Keratinocyte (primary cell): ENCODE results near the gene NPIPB8. TPM values are rescaled to one million over a fixed set of nuclear protein-coding genes. Genes with fewer than 3 reads are reported as not detected.
"Not testable (repeated sequence)": the region's sequence is repeated elsewhere in the genome, so short reads cannot be mapped to it uniquely, and the experiment has no call there.

Experiments used
- DNase-seq: peaks from one replicate; pipeline ENCODE4 v3.0.0-alpha.2; 2011; ENCODE audit warnings: low read depth, missing footprints, low spot score
- FAIRE-seq: peaks from 2 replicates; lab custom pipeline; 2011; peaks lifted over from hg19 to GRCh38; lab: Jason Lieb, UNC
- H2AFZ ChIP-seq: 2 replicates; pipeline ENCODE4 v1.6.0; 2012; ENCODE audit warnings: low read length, control low read depth, inconsistent platforms; ENCODE audit not compliant: control insufficient read depth
- H3K27ac ChIP-seq: 2 replicates; pipeline ENCODE4 v1.5.1; 2011; ENCODE audit warnings: low read length; ENCODE audit not compliant: control insufficient read depth, insufficient read depth
- H3K27me3 ChIP-seq: 3 replicates; pipeline ENCODE4 v1.6.0; 2011; ENCODE audit warnings: low read length; ENCODE audit not compliant: control insufficient read depth, insufficient read depth; ENCODE audit errors: extremely low read depth
- H3K36me3 ChIP-seq, 2 experiments: 2 replicates in 1 of 2; 3 replicates in 1 of 2; pipeline ENCODE4 v1.5.1; 2011; ENCODE audit warnings: low read length in 2 of 2, mild to moderate bottlenecking in 1 of 2; ENCODE audit not compliant: control insufficient read depth in 2 of 2, insufficient read depth in 2 of 2; ENCODE audit errors: extremely low read depth in 1 of 2
- H3K4me1 ChIP-seq: 3 replicates; pipeline ENCODE4 v1.5.1; 2011; ENCODE audit warnings: low read length; ENCODE audit not compliant: control insufficient read depth, insufficient read depth; ENCODE audit errors: extremely low read depth
- H3K4me2 ChIP-seq: 3 replicates; pipeline ENCODE4 v1.6.0; 2011; ENCODE audit warnings: low read depth, low read length; ENCODE audit not compliant: control insufficient read depth, insufficient read depth; ENCODE audit errors: extremely low read depth
- H3K4me3 ChIP-seq, 3 experiments: fragments of 200-600 bp in 1 of 3; sonication (generic) in 1 of 3; 2 replicates in 2 of 3; 3 replicates in 1 of 3; pipeline ENCODE4 v1.5.1; 2011 to 2016; ENCODE audit warnings: low read length in 3 of 3, mild to moderate bottlenecking in 3 of 3, control low read depth in 2 of 3, inconsistent platforms in 1 of 3, low read depth in 1 of 3, mixed read lengths in 1 of 3, mixed run types in 1 of 3, moderate library complexity in 1 of 3; ENCODE audit not compliant: control insufficient read depth in 2 of 3, insufficient read depth in 2 of 3; ENCODE audit errors: extremely low read depth in 1 of 3
- H3K79me2 ChIP-seq: 2 replicates; pipeline ENCODE4 v1.6.0; 2012; ENCODE audit warnings: low read length; ENCODE audit not compliant: control insufficient read depth, insufficient read depth
- H3K9ac ChIP-seq: 3 replicates; pipeline ENCODE4 v1.6.0; 2011; ENCODE audit warnings: low read length; ENCODE audit not compliant: control insufficient read depth, insufficient read depth; ENCODE audit errors: extremely low read depth
- H3K9me1 ChIP-seq: 3 replicates; pipeline ENCODE4 v1.6.0; 2011; ENCODE audit warnings: low read length; ENCODE audit not compliant: control insufficient read depth, insufficient read depth; ENCODE audit errors: extremely low read depth
- H3K9me3 ChIP-seq: 2 replicates; pipeline ENCODE4 v1.5.1; 2012; ENCODE audit warnings: low read depth, low read length; ENCODE audit not compliant: control insufficient read depth
- H4K20me1 ChIP-seq: 3 replicates; pipeline ENCODE4 v1.6.0; 2011; ENCODE audit warnings: low read length; ENCODE audit not compliant: control insufficient read depth, insufficient read depth; ENCODE audit errors: extremely low read depth
- CTCF ChIP-seq, 3 experiments: IDR thresholded peaks in 1 of 3; conservative IDR thresholded peaks in 1 of 3; optimal IDR thresholded peaks in 1 of 3; 2 replicates in 2 of 3; 3 replicates in 1 of 3; pipeline versions ENCODE3 to v1.5.1; 2011; ENCODE audit warnings: low read length in 3 of 3, mild to moderate bottlenecking in 3 of 3, moderate library complexity in 2 of 3, control low read depth in 1 of 3, inconsistent platforms in 1 of 3; ENCODE audit not compliant: insufficient read depth in 2 of 3; ENCODE audit errors: extremely low read depth in 1 of 3
- EZH2 ChIP-seq: IDR thresholded peaks from one replicate; pipeline ENCODE4 v1.6.1; 2012; ENCODE audit warnings: inconsistent platforms, mild to moderate bottlenecking, low read length, moderate library complexity
- dilution Hi-C: fragments of 300-500 bp; cut with MboI; formaldehyde crosslinking; loops from one replicate; pipeline ENCODE4 v1.7.0; 2020; ENCODE audit warnings: low sequenced_read_pairs; ENCODE audit not compliant: extremely low pct_ligation_motif_present
- polyA plus RNA-seq, 5 experiments: library from polyadenylated mRNA; depleted of rRNA in 3 of 5; stranded (reverse) in 3 of 5; stranded (forward) in 1 of 5; unstranded in 1 of 5; fragments of >200 nt; gene quantifications; 1 replicate in 1 of 5; 2 replicates in 3 of 5; 3 replicates in 1 of 5; pipeline versions ENCODE4 v1.2.1 to v1.2.3, GENCODE V29; 2011 to 2012; ENCODE audit warnings: missing spikeins in 2 of 5, low read depth in 1 of 5, low replicate concordance in 1 of 5

Gene NPIPB8
- polyA plus RNA-seq, 1 donor (not counting 4 experiments of a cell fraction or from before 2014, with no cell fraction given) = 0.41 TPM

GRCh38 chr16:28623172-28623711 lies 14.6 kb upstream of the NPIPB8 start:
- Histone ChIP-seq H3K4me3 (peak overlapping the region; percentile 22 to 54 (median 33)), H3K4me1 (no peaks in the 10 kb centered on the region), H3K27ac (no peak overlapping the region), H4K20me1 (no peaks in the 10 kb centered on the region), H2AFZ (peak overlapping the region; percentile 83), H3K9ac (peak overlapping the region; percentile 22), H3K9me1 (no peaks in the 10 kb centered on the region), H3K79me2 (no peaks in the 10 kb centered on the region), H3K36me3 (no peaks in the 10 kb centered on the region), H3K4me2 (peak overlapping the region; percentile 45), H3K9me3 (no peaks in the 10 kb centered on the region), H3K27me3 (no peaks in the 10 kb centered on the region)
- FAIRE-seq (no peak), DNase-seq (no peak)
- no peak for TF ChIP-seq EZH2
- no peak for TF ChIP-seq CTCF (optimal IDR thresholded peaks at IDR 0.05 in 1 of 3, IDR thresholded peaks at IDR 0.05 in 1 of 3, conservative IDR thresholded peaks at IDR 0.05 in 1 of 3; ENCODE audit: extremely low read depth in 1 of 3, insufficient read depth in 2 of 3, low read length in 3 of 3)
- dilution Hi-C loops = no loop called here

- H3K9me3 ChIP-seq, H3K4me2 ChIP-seq, H2AFZ ChIP-seq, H3K4me3 ChIP-seq, H3K79me2 ChIP-seq, H4K20me1 ChIP-seq, H3K27ac ChIP-seq, FAIRE-seq, H3K27me3 ChIP-seq, H3K36me3 ChIP-seq, H3K9ac ChIP-seq, DNase-seq, H3K9me1 ChIP-seq, dilution Hi-C loops, H3K4me1 ChIP-seq: not testable (repeated sequence)
Observed at GRCh38 chr16:28630905-28631304, 7.0 kb upstream of the NPIPB8 start.

GRCh38 chr16:28636093-28636823 lies 1.6 kb upstream of the NPIPB8 start:
- H3K9me3 ChIP-seq, H3K27me3 ChIP-seq, dilution Hi-C loops, H3K36me3 ChIP-seq, H3K9me1 ChIP-seq, H3K79me2 ChIP-seq, H3K9ac ChIP-seq, FAIRE-seq, H3K4me3 ChIP-seq, H4K20me1 ChIP-seq: not testable (repeated sequence)
- DNase-seq = peak; percentile 69
- Histone ChIP-seq H3K4me2 (peak overlapping the region; percentile 54), H3K4me1 (peaks cover 11% of the 10 kb centered on the region), H2AFZ (peak overlapping the region; percentile 30), H3K27ac (peak overlapping the region; percentile 69)

GRCh38 chr16:28638359-28638758 lies 494 bp downstream of the NPIPB8 start:
- H3K9ac ChIP-seq, dilution Hi-C loops, H3K79me2 ChIP-seq, H4K20me1 ChIP-seq, H3K27me3 ChIP-seq, FAIRE-seq, H2AFZ ChIP-seq, H3K9me3 ChIP-seq, H3K9me1 ChIP-seq, H3K4me3 ChIP-seq, DNase-seq, H3K36me3 ChIP-seq: not testable (repeated sequence)
- peak overlapping the region; percentile 78 for H3K27ac ChIP-seq
- peaks cover 11% of the 10 kb centered on the region for H3K4me1 ChIP-seq
- H3K4me2 ChIP-seq = peak overlapping the region; percentile 16
